Effector CD4-positive, alpha-beta T cell (primary cell): ENCODE measurements around the gene DUSP9.

Experiments
- DNase-seq: peaks from one replicate; pipeline ENCODE4 v3.0.0-alpha.2; 2020

Gene DUSP9

DNA sequence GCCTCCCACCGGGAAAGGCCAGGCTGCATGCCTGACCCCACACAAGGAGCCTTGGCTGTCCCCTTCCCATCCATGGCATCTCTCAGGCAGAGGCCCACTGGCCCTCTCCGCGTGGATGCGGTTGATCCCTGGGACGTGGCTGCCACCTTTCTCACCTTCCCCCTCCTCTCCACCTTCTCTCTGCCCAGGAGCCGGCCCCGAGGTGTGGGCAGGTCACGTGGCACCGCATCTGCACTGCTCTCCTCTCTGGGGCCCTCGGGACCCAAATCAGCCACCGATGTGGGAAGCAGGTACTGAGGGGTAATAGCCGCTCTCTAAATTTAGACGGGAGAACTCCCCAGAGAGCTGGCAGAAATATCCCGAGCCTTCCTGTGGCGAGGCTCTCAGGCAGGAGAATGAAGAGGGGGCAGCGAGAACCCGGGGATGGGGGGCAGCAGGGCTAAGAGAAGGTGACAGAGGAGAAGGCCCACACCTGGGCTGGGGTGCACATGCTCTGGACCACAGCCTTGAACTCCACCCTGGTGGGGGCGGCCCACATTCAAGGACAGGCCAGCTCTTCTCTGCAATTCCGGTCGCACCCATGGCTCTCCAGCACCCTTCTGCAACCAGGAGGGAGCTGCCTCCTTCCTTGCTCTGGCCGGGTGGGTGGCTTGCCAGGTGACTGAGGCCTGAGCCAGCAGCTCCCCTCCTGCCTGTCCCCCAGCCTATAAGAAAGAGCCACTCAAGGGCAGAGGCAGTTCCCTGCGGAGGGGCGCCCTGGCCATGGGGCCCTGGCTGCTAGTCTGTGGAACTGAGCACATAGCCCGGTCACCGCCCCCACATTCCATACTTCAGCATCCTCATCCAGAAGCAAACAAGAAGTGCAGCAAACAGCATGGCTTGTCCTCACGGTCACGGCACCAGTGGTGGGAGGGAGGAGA, 9.6 kb upstream of the DUSP9 start:
- DNase-seq = no peak

DNA sequence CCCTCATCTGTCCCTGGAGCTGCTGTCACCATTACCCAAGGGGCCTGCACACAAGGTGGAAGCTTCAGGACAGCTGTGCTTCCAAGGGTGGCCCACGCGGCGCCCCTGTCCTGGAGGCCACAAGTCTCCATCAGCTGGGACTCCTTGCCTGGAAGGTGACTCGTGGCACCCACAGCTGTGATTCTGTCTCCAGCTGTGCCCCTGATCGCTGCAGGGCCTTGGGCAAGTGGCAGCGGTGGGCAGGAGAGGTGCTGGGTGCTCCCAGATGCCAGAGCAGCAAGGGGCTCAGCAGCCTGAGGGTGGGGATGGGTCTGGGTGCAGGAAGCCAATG, 9.0 kb upstream of the DUSP9 start:
- no peak for DNase-seq

- DNase-seq = no peak
These were observed 8.4 kb upstream of the DUSP9 start for GRCh38 chrX:153638436-153639176.

DNA sequence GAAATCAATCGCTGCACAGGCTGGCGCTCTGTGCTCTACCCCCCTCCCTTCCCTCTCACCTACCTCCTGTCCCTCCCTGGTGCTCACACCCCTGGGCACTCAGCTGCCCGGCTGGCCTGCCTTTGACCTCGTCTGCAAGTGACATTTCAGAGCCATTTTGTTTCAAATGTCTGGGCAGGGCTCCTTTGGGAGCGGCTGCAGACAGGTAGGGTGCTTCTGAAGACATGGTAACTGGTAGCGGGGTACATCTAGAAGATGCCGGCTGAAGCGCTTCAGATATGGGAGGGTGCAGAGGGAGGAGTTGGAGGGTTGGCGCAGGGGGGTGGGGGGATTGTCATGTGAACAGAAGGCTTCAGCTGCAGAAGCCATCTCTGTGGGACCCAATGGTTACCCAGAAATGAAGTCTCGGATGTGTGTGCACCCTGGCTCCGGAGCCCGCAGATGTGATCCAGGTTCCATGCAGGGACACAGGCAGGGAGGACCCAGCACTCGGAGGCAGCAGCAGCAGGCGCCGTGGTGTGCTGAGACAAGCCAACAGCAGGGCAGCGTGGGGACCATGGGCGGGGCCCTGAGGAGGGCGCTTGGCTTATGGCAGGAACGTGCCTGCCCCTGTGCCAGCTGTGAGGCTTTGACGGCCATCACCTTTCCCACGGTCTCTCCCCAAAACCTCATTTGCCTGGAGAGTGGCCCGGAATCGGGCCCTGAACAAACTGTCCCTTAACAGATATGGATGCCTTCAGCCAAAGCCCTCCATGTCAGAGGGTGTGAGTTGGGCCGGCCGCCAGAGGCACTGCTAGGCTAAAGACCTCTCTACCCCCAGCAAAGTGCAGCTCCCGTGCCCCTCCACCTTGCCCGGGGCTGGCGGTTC, 7.6 kb upstream of the DUSP9 start:
- no peak for DNase-seq

DNA sequence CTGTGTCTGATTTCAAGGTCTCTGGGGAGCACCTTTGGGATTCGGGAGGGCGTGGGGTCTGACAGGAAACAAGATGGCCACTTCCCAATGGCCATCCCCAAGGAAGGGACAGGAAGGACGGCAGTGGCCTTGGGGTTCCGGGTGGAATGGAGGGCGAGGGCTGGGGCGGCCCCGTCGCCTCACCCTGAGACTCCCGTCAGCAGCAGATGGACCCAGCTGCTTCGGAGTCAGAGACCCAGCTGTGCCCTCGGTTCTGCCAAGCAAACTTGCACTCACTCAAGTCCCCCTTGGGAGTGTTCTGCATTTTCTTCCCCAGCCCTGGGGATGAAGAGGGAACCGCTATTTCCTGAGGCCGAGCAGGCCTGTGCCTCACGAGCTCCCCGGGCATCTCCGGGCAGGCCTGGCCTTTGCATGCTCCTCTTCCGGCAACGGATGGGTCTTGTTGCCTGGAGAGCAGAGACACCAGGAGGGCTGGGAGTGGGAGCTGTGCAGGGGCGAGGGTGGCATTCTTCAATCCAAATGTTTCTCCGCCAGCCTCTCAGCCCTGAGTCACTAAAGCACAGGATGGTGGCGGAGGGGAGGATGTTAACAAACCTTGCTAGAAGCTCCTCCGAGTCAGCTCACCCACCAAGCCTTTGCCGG, 6.8 kb upstream of the DUSP9 start:
- DNase-seq = no peak

GRCh38 chrX:153640736-153641575, 6.0 kb upstream of the DUSP9 start:
- no peak for DNase-seq

DNA sequence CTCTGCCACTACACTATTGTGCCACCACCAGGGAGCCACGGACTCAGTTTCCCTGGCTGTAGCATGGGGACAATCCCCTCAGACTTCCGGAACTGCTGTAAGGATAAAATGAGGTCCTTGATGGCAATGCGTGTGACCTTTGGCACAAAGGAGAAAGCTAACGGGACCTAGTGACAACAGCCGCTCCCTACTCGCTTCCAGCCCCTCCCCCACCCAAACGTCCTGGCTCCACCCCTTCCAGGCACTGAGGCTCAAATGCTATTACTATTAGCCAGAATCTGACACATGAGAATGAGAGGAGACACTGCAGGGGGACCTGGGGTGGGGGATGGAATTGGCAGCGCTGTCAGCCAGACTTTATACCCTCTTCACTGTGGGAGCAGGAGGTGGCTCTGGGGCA, 5.4 kb upstream of the DUSP9 start:
- DNase-seq = no peak

DNA sequence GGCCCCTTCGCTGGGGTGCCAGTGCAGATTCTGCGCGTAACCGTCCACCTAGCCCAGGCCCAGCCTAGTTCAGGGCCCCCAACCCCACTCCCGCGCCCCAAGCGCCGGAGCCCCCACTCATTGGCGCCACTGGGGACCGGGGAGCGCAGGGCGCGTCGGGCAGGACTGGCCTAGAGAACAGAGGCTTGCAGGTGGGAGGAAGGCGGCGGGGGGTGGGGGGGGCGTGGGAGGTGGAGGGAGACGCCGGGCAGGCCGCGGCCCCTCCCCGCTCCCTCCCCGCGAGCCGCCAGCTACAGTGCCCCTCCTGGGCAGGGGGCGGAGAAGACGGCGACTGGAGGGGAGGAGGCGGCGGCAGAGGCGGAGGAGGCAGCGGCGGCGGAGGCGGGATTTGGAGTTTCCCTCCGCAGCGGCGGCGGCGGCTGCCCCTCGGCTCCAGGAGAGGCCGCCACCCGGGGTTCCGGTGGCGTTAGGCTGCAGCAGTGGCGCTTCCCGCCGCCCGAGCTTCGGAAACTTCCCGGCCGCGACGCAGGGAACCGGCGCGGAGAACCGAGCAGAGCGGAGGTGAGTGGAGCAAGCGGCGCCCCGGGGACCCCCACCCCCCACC, 4.8 kb upstream of the DUSP9 start:
- DNase-seq = no peak

DNA sequence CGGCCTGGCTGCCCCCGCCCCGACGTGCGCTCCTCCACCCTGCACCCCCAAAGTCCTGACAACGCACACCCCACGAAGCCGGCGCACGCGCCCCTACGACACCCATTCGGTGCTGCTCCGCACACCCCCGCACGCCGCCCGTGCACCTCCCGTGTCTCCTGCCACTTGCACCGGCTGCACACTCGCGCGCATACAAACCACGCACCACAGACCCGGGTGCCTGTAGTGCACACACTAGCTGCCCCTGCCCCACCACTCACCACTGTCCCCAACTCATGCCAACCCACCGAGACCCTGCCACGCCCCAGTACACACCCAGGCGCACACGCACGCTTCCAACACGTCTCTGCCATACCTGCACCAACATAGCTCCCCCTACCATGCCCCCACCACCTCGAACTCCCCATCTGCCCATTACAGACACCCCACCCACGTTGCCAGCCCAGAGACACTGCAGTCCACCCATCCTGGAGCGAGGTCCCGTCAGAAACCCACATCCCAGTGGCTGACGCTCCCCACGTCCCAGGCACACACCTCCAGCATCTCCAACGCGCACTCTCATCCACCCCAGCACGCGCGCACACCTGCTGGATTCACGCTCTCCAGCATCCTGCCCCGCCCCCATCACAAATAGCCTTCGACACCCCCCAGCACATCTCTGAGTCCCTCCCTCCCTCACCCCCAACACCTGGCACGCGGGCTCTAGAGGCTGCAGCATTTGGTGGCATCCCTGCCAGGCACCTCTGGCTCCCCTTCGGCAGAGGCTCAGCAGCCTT, 4.2 kb upstream of the DUSP9 start:
- DNase-seq = no peak

- DNase-seq = no peak
These were observed 3.3 kb upstream of the DUSP9 start for GRCh38 chrX:153643431-153644351.

- DNase-seq = no peak
These were observed 2.5 kb upstream of the DUSP9 start for GRCh38 chrX:153644356-153645125.

- no peak for DNase-seq
These were observed 1.9 kb upstream of the DUSP9 start for GRCh38 chrX:153645151-153645550.

- DNase-seq = no peak
These were observed 998 bp upstream of the DUSP9 start for GRCh38 chrX:153645921-153646488.

DNA sequence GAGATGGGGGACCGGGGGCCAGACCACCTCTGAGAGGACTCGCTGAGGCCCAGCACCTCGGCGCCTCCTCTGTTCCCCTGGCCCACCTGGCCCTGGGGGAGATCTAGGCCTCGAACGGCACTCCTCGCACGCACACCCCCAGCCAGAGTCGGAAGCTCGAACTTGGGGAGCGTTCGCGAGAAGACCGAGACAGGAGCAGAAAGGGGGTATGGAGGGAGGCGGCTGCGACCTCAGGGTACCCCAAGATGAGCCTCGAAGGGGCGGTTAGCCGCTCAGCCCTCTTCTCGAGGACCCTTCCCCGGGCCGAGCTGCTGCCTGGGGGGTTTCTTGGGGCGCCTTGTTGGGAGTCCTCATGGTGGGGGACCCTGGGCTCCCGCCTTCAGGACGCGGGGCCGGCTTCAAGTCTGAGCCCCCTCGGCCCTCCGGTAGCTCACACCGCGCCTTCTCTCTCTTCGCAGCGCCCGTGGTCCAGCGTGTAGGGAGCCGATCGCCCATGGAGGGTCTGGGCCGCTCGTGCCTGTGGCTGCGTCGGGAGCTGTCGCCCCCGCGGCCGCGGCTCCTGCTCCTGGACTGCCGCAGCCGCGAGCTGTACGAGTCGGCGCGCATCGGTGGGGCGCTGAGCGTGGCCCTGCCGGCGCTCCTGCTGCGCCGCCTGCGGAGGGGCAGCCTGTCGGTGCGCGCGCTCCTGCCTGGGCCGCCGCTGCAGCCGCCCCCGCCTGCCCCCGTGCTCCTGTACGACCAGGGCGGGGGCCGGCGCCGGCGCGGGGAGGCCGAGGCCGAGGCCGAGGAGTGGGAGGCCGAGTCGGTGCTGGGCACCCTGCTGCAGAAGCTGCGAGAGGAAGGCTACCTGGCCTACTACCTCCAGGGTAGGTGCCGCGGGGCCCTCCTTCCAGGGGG, 706 bp downstream of the DUSP9 start:
- DNase-seq = no peak

DNA sequence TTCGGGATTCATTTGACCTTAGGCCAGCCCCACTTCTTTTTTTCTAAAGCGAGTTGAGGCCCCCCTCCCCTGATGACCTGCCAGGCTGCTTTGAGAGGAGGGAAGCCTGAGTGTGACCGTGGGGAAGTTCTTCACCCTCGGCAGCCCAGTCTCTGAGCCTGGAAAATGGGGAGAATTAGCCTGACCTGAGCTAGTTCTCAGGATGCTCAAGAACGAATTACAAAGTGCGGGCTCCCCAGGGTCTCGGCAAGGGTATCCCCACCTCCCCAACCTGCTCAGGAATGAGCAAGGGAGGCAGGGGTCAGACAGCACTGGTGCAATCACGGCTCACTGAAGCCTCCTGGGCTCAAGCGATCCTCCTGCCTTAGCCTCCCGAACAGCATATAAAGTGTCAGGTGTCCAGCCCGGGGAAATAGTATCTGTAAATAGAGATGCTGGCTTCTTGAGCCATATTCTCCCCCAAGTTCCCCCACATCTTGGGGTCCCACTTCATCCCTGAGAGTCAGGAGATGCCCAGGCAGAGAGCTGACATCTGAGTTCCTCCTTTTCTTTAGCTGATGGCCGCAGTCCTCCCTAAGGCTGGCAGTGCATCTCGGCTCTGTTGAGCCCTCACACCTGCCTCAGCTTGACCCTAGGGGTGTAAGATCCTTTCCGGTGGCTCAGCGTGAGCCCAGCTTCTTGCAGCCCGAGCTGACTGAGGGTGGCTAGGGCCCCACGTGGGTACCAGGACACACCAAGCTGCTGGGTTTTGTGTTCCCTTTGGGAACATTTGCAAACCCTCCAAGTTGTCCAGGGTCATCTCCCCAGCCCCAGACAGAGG, 1.6 kb downstream of the DUSP9 start:
- no peak for DNase-seq
